ENCODE measurements around the gene CCDC85C. TPM values are rescaled to one million over a fixed set of nuclear protein-coding genes. Genes with fewer than 3 reads are reported as not detected.

The CCDC85C gene
- polyA plus RNA-seq, 4 donors: 17.6 to 42.3 (median 28.6) TPM

- Histone ChIP-seq H3K27me3 (ENCODE audit: control insufficient read depth in 3 of 3, insufficient read depth in 3 of 3, low read length in 3 of 3) (no peaks in the 10 kb centered on the region), H3K9me3 (ENCODE audit: control insufficient read depth in 2 of 2, insufficient read depth in 1 of 2, low read depth in 1 of 2, low read length in 1 of 2) (no peaks in the 10 kb centered on the region), H3K4me1 (ENCODE audit: control insufficient read depth in 3 of 3, insufficient read depth in 2 of 3, low read depth in 1 of 3, low read length in 2 of 3) (peaks cover 5 to 65% (median 8%) of the 10 kb centered on the region in 3 donors), H3K27ac (ENCODE audit: low read depth in 1 of 3, low read length in 2 of 3) (peak overlapping the region in 2 of 3 donors; percentile 32 to 60), H3K4me3 (ENCODE audit: low read depth in 1 of 3, low read length in 3 of 3) (no peak overlapping the region), H3K36me3 (ENCODE audit: control insufficient read depth in 3 of 3, insufficient read depth in 2 of 3, low read depth in 1 of 3, low read length in 3 of 3) (peaks cover 0 to 36% (median 0%) of the 10 kb centered on the region in 3 donors)
- DNase-seq: peak in 1 of 2 donors; percentile 76
- no peak for FAIRE-seq
- WGBS, 3 donors: 67 to 81% (median 69%) methylated on average over 16 of the region's 16 CpGs
Observed at GRCh38 chr14:99586054-99586760, 17.8 kb downstream of the CCDC85C start.

- H3K9me3 ChIP-seq (ENCODE audit: control insufficient read depth in 2 of 2, insufficient read depth in 1 of 2, low read depth in 1 of 2, low read length in 1 of 2): no peaks in the 10 kb centered on the region
- 73 to 89% (median 75%) methylated on average over 3 of the region's 3 CpGs for WGBS, 3 donors
- H3K4me3 ChIP-seq (ENCODE audit: low read depth in 1 of 3, low read length in 3 of 3): no peak overlapping the region
- peak overlapping the region in 2 of 3 donors; percentile 4 to 60 for H3K27ac ChIP-seq (ENCODE audit: low read depth in 1 of 3, low read length in 2 of 3)
- no peak for DNase-seq
- FAIRE-seq: no peak
- H3K36me3 ChIP-seq (ENCODE audit: control insufficient read depth in 3 of 3, insufficient read depth in 2 of 3, low read depth in 1 of 3, low read length in 3 of 3): peaks cover 0 to 32% (median 0%) of the 10 kb centered on the region in 3 donors
- H3K4me1 ChIP-seq (ENCODE audit: control insufficient read depth in 3 of 3, insufficient read depth in 2 of 3, low read depth in 1 of 3, low read length in 2 of 3): peaks cover 7 to 64% (median 8%) of the 10 kb centered on the region in 3 donors
- H3K27me3 ChIP-seq (ENCODE audit: control insufficient read depth in 3 of 3, insufficient read depth in 3 of 3, low read length in 3 of 3): no peaks in the 10 kb centered on the region
Observed at GRCh38 chr14:99584823-99585222, 19.2 kb downstream of the CCDC85C start.

GRCh38 chr14:99581938-99582337 is 22.1 kb downstream of the CCDC85C start:
- peaks cover 7 to 62% (median 9%) of the 10 kb centered on the region in 3 donors for H3K4me1 ChIP-seq (ENCODE audit: control insufficient read depth in 3 of 3, insufficient read depth in 2 of 3, low read depth in 1 of 3, low read length in 2 of 3)
- no peak for FAIRE-seq
- 93% methylated on average over 11 of the region's 11 CpGs for WGBS, 3 donors
- DNase-seq: no peak
- H3K36me3 ChIP-seq (ENCODE audit: control insufficient read depth in 3 of 3, insufficient read depth in 2 of 3, low read depth in 1 of 3, low read length in 3 of 3): peaks cover 0 to 26% (median 0%) of the 10 kb centered on the region in 3 donors
- no peaks in the 10 kb centered on the region for H3K9me3 ChIP-seq (ENCODE audit: control insufficient read depth in 2 of 2, insufficient read depth in 1 of 2, low read depth in 1 of 2, low read length in 1 of 2)
- no peak overlapping the region for H3K27ac ChIP-seq (ENCODE audit: low read depth in 1 of 3, low read length in 2 of 3)
- no peaks in the 10 kb centered on the region for H3K27me3 ChIP-seq (ENCODE audit: control insufficient read depth in 3 of 3, insufficient read depth in 3 of 3, low read length in 3 of 3)
- H3K4me3 ChIP-seq (ENCODE audit: low read depth in 1 of 3, low read length in 3 of 3): no peak overlapping the region

- Histone ChIP-seq H3K4me1 (ENCODE audit: control insufficient read depth in 3 of 3, insufficient read depth in 2 of 3, low read depth in 1 of 3, low read length in 2 of 3) (peaks cover 6 to 62% (median 9%) of the 10 kb centered on the region in 3 donors), H3K9me3 (ENCODE audit: control insufficient read depth in 2 of 2, insufficient read depth in 1 of 2, low read depth in 1 of 2, low read length in 1 of 2) (no peaks in the 10 kb centered on the region), H3K27ac (ENCODE audit: low read depth in 1 of 3, low read length in 2 of 3) (peak overlapping the region in 2 of 3 donors; percentile 64 to 92), H3K36me3 (ENCODE audit: control insufficient read depth in 3 of 3, insufficient read depth in 2 of 3, low read depth in 1 of 3, low read length in 3 of 3) (peaks cover 0 to 29% (median 0%) of the 10 kb centered on the region in 3 donors), H3K27me3 (ENCODE audit: control insufficient read depth in 3 of 3, insufficient read depth in 3 of 3, low read length in 3 of 3) (no peaks in the 10 kb centered on the region), H3K4me3 (ENCODE audit: low read depth in 1 of 3, low read length in 3 of 3) (no peak overlapping the region)
- FAIRE-seq: no peak
- 89 to 94% (median 89%) methylated on average over 16 of the region's 16 CpGs for WGBS, 3 donors
- DNase-seq: no peak
Observed at GRCh38 chr14:99581374-99581773, 22.6 kb downstream of the CCDC85C start.

GRCh38 chr14:99579903-99580571 is 24.0 kb downstream of the CCDC85C start:
- peak overlapping the region in 1 of 3 donors; percentile 25 for H3K4me3 ChIP-seq (ENCODE audit: low read depth in 1 of 3, low read length in 3 of 3)
- peaks cover 0 to 37% (median 0%) of the 10 kb centered on the region in 3 donors for H3K36me3 ChIP-seq (ENCODE audit: control insufficient read depth in 3 of 3, insufficient read depth in 2 of 3, low read depth in 1 of 3, low read length in 3 of 3)
- no peaks in the 10 kb centered on the region for H3K9me3 ChIP-seq (ENCODE audit: control insufficient read depth in 2 of 2, insufficient read depth in 1 of 2, low read depth in 1 of 2, low read length in 1 of 2)
- no peaks in the 10 kb centered on the region for H3K27me3 ChIP-seq (ENCODE audit: control insufficient read depth in 3 of 3, insufficient read depth in 3 of 3, low read length in 3 of 3)
- H3K27ac ChIP-seq (ENCODE audit: low read depth in 1 of 3, low read length in 2 of 3): peak overlapping the region; percentile 72 to 92 (median 91)
- H3K4me1 ChIP-seq (ENCODE audit: control insufficient read depth in 3 of 3, insufficient read depth in 2 of 3, low read depth in 1 of 3, low read length in 2 of 3): peaks cover 4 to 62% (median 6%) of the 10 kb centered on the region in 3 donors
- 27 to 47% (median 35%) methylated on average over 14 of the region's 14 CpGs for WGBS, 3 donors
- DNase-seq (peak; percentile 75 to 85), FAIRE-seq (no peak)

- no peaks in the 10 kb centered on the region for H3K27me3 ChIP-seq (ENCODE audit: control insufficient read depth in 3 of 3, insufficient read depth in 3 of 3, low read length in 3 of 3)
- H3K9me3 ChIP-seq (ENCODE audit: control insufficient read depth in 2 of 2, insufficient read depth in 1 of 2, low read depth in 1 of 2, low read length in 1 of 2): no peaks in the 10 kb centered on the region
- DNase-seq (peak; percentile 81 to 84), FAIRE-seq (no peak)
- H3K4me1 ChIP-seq (ENCODE audit: control insufficient read depth in 3 of 3, insufficient read depth in 2 of 3, low read depth in 1 of 3, low read length in 2 of 3): peaks cover 6 to 65% (median 10%) of the 10 kb centered on the region in 3 donors
- 16 to 61% (median 32%) methylated on average over 7 to 11 of the region's 11 CpGs for WGBS, 3 donors
- H3K36me3 ChIP-seq (ENCODE audit: control insufficient read depth in 3 of 3, insufficient read depth in 2 of 3, low read depth in 1 of 3, low read length in 3 of 3): peaks cover 0 to 41% (median 0%) of the 10 kb centered on the region in 3 donors
- peak overlapping the region; percentile 72 to 92 (median 91) for H3K27ac ChIP-seq (ENCODE audit: low read depth in 1 of 3, low read length in 2 of 3)
- H3K4me3 ChIP-seq (ENCODE audit: low read depth in 1 of 3, low read length in 3 of 3): peak overlapping the region in 1 of 3 donors; percentile 25
Observed at GRCh38 chr14:99579120-99579836, 24.7 kb downstream of the CCDC85C start.

GRCh38 chr14:99578541-99579101 is 25.4 kb downstream of the CCDC85C start:
- Histone ChIP-seq H3K4me3 (ENCODE audit: low read depth in 1 of 3, low read length in 3 of 3) (peak overlapping the region in 1 of 3 donors; percentile 25), H3K27ac (ENCODE audit: low read depth in 1 of 3, low read length in 2 of 3) (peak overlapping the region; percentile 72 to 92 (median 91)), H3K4me1 (ENCODE audit: control insufficient read depth in 3 of 3, insufficient read depth in 2 of 3, low read depth in 1 of 3, low read length in 2 of 3) (peaks cover 6 to 71% (median 15%) of the 10 kb centered on the region in 3 donors), H3K27me3 (ENCODE audit: control insufficient read depth in 3 of 3, insufficient read depth in 3 of 3, low read length in 3 of 3) (no peaks in the 10 kb centered on the region), H3K9me3 (ENCODE audit: control insufficient read depth in 2 of 2, insufficient read depth in 1 of 2, low read depth in 1 of 2, low read length in 1 of 2) (no peaks in the 10 kb centered on the region), H3K36me3 (ENCODE audit: control insufficient read depth in 3 of 3, insufficient read depth in 2 of 3, low read depth in 1 of 3, low read length in 3 of 3) (peaks cover 0 to 42% (median 0%) of the 10 kb centered on the region in 3 donors)
- DNase-seq: peak in 1 of 2 donors; percentile 46
- WGBS, 3 donors: 13 to 47% (median 34%) methylated on average over 12 of the region's 12 CpGs
- no peak for FAIRE-seq
